K562 (cell line): Measurements from ENCODE around the gene TLR2. TPM values are rescaled to one million over a fixed set of nuclear protein-coding genes. Genes with fewer than 3 reads are reported as not detected.

Experiments used
- ATAC-seq: fragments of 200-7000 bp; cut with Tn5 transposase; 3 replicates; pipeline ENCODE4 v1.9.1; 2020; ENCODE audit warnings: moderate library complexity
- BruUV-seq: library from RNA; stranded (reverse); fragments of 400-500 nt; replicated peaks from 2 replicates; lab custom pipeline; 2021; lab: Mats Ljungman, UMichigan
- CTCF ChIA-PET: fragments of 300-600 bp; formaldehyde crosslinking; extraction: SDS; loops from one replicate; lab custom pipeline; 2021; ENCODE audit warnings: low intra/inter-chr PET ratio; lab: Yijun Ruan, JAX
- POLR2A ChIA-PET: fragments of 300-600, 350-650 bp; sonication (Branson Sonifier 250); formaldehyde crosslinking; extraction: SDS; loops from one replicate; lab custom pipeline; 2021; ENCODE audit warnings: antibody characterized with exemption, inconsistent platforms; lab: Yijun Ruan, JAX
- DNase-seq, 4 experiments: peaks; one replicate each; pipeline versions ENCODE4 v3.0.0 to v3.0.0-alpha.2; 2011 to 2018; ENCODE audit warnings: low spot score in 3 of 4, mixed read lengths in 3 of 4; ENCODE audit errors: extremely low read depth in 1 of 4
- FAIRE-seq: peaks from 2 replicates; lab custom pipeline; 2011; peaks lifted over from hg19 to GRCh38; lab: Jason Lieb, UNC
- H2AFZ ChIP-seq: 2 replicates; pipeline ENCODE4 v1.6.0; 2011; ENCODE audit warnings: low read depth, low read length, control low read depth, inconsistent platforms
- H3K27ac ChIP-seq: fragments of 200-600 bp; 3 replicates; pipeline ENCODE4 v1.8.0; 2011; ENCODE audit warnings: low read depth, mild to moderate bottlenecking, control low read depth, inconsistent platforms, low read length, moderate library complexity, mixed read lengths; ENCODE audit errors: extremely low read depth
- H3K27me3 ChIP-seq, 2 experiments: fragments of 300-600 bp in 1 of 2; 2 replicates in 1 of 2; 3 replicates in 1 of 2; pipeline versions ENCODE4 v1.6.0 to v1.8.0; 2011; ENCODE audit warnings: inconsistent platforms in 2 of 2, low read length in 2 of 2, mild to moderate bottlenecking in 1 of 2, mixed read lengths in 1 of 2, moderate library complexity in 1 of 2; ENCODE audit not compliant: control insufficient read depth in 2 of 2, insufficient read depth in 2 of 2
- H3K36me3 ChIP-seq: fragments of 300-600 bp; 3 replicates; pipeline ENCODE4 v1.8.0; 2011; ENCODE audit warnings: mild to moderate bottlenecking, low read length, inconsistent platforms; ENCODE audit not compliant: control insufficient read depth, insufficient read depth
- H3K4me1 ChIP-seq, 2 experiments: fragments of 200-600 bp in 1 of 2; replicated peaks in 1 of 2; 2 replicates in 1 of 2; 3 replicates in 1 of 2; pipeline versions ENCODE4 v1.5.1 to v1.8.0; 2011; ENCODE audit warnings: inconsistent platforms in 2 of 2, low read length in 2 of 2, mild to moderate bottlenecking in 1 of 2, mixed read lengths in 1 of 2, moderate library complexity in 1 of 2; ENCODE audit not compliant: control insufficient read depth in 2 of 2, insufficient read depth in 2 of 2
- H3K4me2 ChIP-seq: 2 replicates; pipeline ENCODE4 v1.6.1; 2011; ENCODE audit warnings: low read length, control low read depth, inconsistent platforms, mixed read lengths; ENCODE audit not compliant: insufficient read depth
- H3K4me3 ChIP-seq: fragments of 200-600 bp; sonication (generic), shearing (Covaris generic); 2 replicates; pipeline ENCODE4 v1.5.1; 2016; ENCODE audit warnings: control low read depth, inconsistent platforms
- H3K79me2 ChIP-seq: fragments of 200-600 bp; 3 replicates; pipeline ENCODE4 v1.8.0; 2011; ENCODE audit warnings: low read length, inconsistent platforms; ENCODE audit not compliant: control insufficient read depth, insufficient read depth
- H3K9ac ChIP-seq, 2 experiments: 2 replicates each; pipeline versions ENCODE4 v1.6.0 to v1.6.1; 2011; ENCODE audit warnings: low read depth in 2 of 2, low read length in 2 of 2, control low read depth in 1 of 2, inconsistent platforms in 1 of 2, mild to moderate bottlenecking in 1 of 2, mixed read lengths in 1 of 2; ENCODE audit not compliant: insufficient read depth in 1 of 2
- H3K9me1 ChIP-seq: one replicate; pipeline ENCODE4 v1.6.0; 2011; ENCODE audit warnings: inconsistent platforms, mild to moderate bottlenecking, low read length, moderate library complexity; ENCODE audit not compliant: control insufficient read depth, insufficient read depth
- H3K9me3 ChIP-seq: replicated peaks from 2 replicates; pipeline ENCODE4 v1.5.1; 2011; ENCODE audit warnings: low read depth, low read length, inconsistent platforms; ENCODE audit not compliant: control insufficient read depth, insufficient read depth
- H4K20me1 ChIP-seq: replicated peaks from 2 replicates; pipeline ENCODE4 v1.6.1; 2011; ENCODE audit warnings: low read length, inconsistent platforms, mixed read lengths; ENCODE audit not compliant: control insufficient read depth, insufficient read depth
- NBN ChIP-seq: fragments of 450-650 bp; IDR thresholded peaks from 2 replicates; pipeline ENCODE4 v1.6.1; 2016; ENCODE audit warnings: low read depth, mild to moderate bottlenecking
- RFX5 ChIP-seq: IDR thresholded peaks from 2 replicates; pipeline ENCODE4 v1.6.1; 2011; ENCODE audit warnings: low read depth, mild to moderate bottlenecking, improper control_type of control experiment, low read length
- SMARCB1 ChIP-seq: IDR thresholded peaks from 2 replicates; pipeline ENCODE4 v1.6.1; 2011; ENCODE audit warnings: improper control_type of control experiment, low read depth; ENCODE audit not compliant: insufficient read length
- STAT5A ChIP-seq: IDR thresholded peaks from 2 replicates; pipeline ENCODE4 v1.6.1; 2012; ENCODE audit warnings: low read length, inconsistent platforms, borderline replicate concordance
- ZKSCAN8 ChIP-seq: fragments of 200-800 bp; sonication (Bioruptor generic); IDR thresholded peaks from 2 replicates; pipeline ENCODE4 v1.6.1; 2016; ENCODE audit warnings: missing genetic modification characterization, missing compliant biosample characterization
- WGBS: fragments of 100-300 bp; shearing (Covaris generic); methylation state at CpG from one replicate; pipeline ENCODE4 v1.1.6; 2016; ENCODE audit warnings: low coverage, mixed read lengths; ENCODE audit not compliant: insufficient coverage; ENCODE audit errors: missing lambda C conversion rate; 5-methylcytosine and 5-hydroxymethylcytosine counted together
- in situ Hi-C: fragments of 300-500 bp; cut with MboI; formaldehyde crosslinking; loops from 4 replicates; pipeline ENCODE4 v1.15.0; 2018; ENCODE audit warnings: inconsistent platforms, mixed read lengths
- intact Hi-C: fragments of 100-400 bp; cut with micrococcal nuclease; formaldehyde crosslinking; loops from 2 replicates; pipeline ENCODE4 v1.14.2; 2022
- polyA plus RNA-seq, 8 experiments: library from polyadenylated mRNA; depleted of rRNA in 4 of 8; stranded (reverse) in 5 of 8; unstranded in 3 of 8; fragments of >200 nt; fragmentation: Nextera tagmentation in 2 of 8; fragmentation: Illumina TruSeq in 1 of 8; extraction: Ambion mirVana in 2 of 8; extraction: Trizol in 1 of 8; gene quantifications; 2 replicates each; pipeline versions ENCODE4 v1.2.1 to v1.2.3, GENCODE V29; 2011 to 2014; ENCODE audit warnings: inconsistent platforms in 1 of 8, missing spikeins in 1 of 8
- total RNA-seq, 7 experiments: library from RNA; depleted of rRNA in 6 of 7; stranded (reverse); fragments of >200 nt in 6 of 7; fragmentation: Illumina TruSeq in 2 of 7; extraction: Trizol in 2 of 7; gene quantifications; 2 replicates each; pipeline versions ENCODE4 v1.2.1 to v1.2.3, GENCODE V29; 2011 to 2021; ENCODE audit warnings: low replicate concordance in 1 of 7
- TF ChIP-seq, protein P1 (sequence below): fragments of 250-450 bp; sonication (Bioruptor Pico); IDR thresholded peaks from 2 replicates; pipeline ENCODE4 v1.5.1; 2021; ENCODE audit warnings: mild to moderate bottlenecking
- TF ChIP-seq, protein P2 (sequence below): fragments of 450-650 bp; IDR thresholded peaks from 2 replicates; pipeline ENCODE4 v1.6.1; 2016; ENCODE audit warnings: antibody characterized with exemption
- TF ChIP-seq, protein P3 (sequence below): sonication (generic); formaldehyde crosslinking; IDR thresholded peaks from 2 replicates; pipeline ENCODE4 v1.8.0; 2022; ENCODE audit warnings: mild to moderate bottlenecking, missing genetic modification reagents, borderline replicate concordance
- TF ChIP-seq, protein P4 (sequence below), 2 experiments: fragments of 450-650 bp; formaldehyde crosslinking in 1 of 2; IDR thresholded peaks; 2 replicates each; pipeline versions ENCODE4 v1.4.0 to v1.6.1; 2014 to 2020; ENCODE audit warnings: mild to moderate bottlenecking in 2 of 2, borderline replicate concordance in 1 of 2, low read depth in 1 of 2

Gene TLR2
- total and polyA plus RNA-seq, 9 of the 15 experiments (the other 6 are each of a cell fraction or from before 2014, with no cell fraction given), result 0.09 to 0.11 TPM; not detected in 7

DNA sequence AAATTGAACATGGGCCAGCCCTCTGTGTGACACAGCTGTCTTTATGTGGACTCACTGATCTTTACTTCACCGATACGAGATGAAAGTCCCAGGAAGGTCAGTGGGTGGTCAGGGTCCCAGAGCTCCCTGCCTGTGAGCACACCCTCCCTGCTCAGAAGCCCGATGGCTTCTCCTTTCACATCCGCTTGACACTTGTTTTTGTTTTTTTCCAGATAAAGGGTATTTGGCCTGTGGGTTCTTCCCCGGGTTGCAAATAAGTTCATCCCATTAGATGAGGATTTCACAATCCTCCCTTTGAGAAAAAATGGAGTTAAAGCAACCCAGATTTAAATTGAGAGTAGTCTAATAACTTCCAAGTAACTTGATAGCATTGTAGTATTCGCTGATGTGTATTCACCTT, 48.2 kb upstream of the TLR2 start:
- FAIRE-seq, result no peak
- Histone ChIP-seq H2AFZ (no peak overlapping the region), H3K9me1 (no peaks in the 10 kb centered on the region), H3K27ac (no peak overlapping the region), H3K9ac (no peak overlapping the region), H3K27me3 (no peaks in the 10 kb centered on the region), H3K4me3 (no peak overlapping the region), H3K9me3 (no peaks in the 10 kb centered on the region), H3K4me1 (peaks cover 0 to 7% of the 10 kb centered on the region in 2 experiments; a peak in 2 of 5 replicates), H3K36me3 (peaks cover 48% of the 10 kb centered on the region), H3K4me2 (no peak overlapping the region), H4K20me1 (no peaks in the 10 kb centered on the region), H3K79me2 (no peaks in the 10 kb centered on the region)
- in situ Hi-C loops, result loop anchor here (10.0 kb wide), 1 partner anchor 781 kb away; no protein-coding TSS in a partner anchor
- POLR2A ChIA-PET, result no interaction called here
- CTCF ChIA-PET, result interaction anchor here (0.5 kb wide), 1 partner anchor 53 kb away, joined by 3 read pairs; no protein-coding TSS in a partner anchor
- no peak for DNase-seq
- intact Hi-C loops, result no loop called here
- ATAC-seq, result no peak
- BruUV-seq, result no TSS peak
- 88% methylated on average over 6 of the region's 6 CpGs for WGBS
- TF ChIP-seq STAT5A, result no peak
- no peak for TF ChIP-seq NBN
- TF ChIP-seq, protein P1, sequence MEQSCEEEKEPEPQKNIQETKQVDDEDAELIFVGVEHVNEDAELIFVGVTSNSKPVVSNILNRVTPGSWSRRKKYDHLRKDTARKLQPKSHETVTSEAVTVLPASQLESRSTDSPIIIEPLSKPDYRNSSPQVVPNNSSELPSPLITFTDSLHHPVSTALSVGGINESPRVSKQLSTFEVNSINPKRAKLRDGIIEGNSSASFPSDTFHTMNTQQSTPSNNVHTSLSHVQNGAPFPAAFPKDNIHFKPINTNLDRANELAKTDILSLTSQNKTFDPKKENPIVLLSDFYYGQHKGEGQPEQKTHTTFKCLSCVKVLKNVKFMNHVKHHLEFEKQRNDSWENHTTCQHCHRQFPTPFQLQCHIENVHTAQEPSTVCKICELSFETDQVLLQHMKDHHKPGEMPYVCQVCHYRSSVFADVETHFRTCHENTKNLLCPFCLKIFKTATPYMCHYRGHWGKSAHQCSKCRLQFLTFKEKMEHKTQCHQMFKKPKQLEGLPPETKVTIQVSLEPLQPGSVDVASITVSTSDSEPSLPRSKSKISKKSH (CRISPR knock-in tag), result no peak
- TF ChIP-seq, protein P2, sequence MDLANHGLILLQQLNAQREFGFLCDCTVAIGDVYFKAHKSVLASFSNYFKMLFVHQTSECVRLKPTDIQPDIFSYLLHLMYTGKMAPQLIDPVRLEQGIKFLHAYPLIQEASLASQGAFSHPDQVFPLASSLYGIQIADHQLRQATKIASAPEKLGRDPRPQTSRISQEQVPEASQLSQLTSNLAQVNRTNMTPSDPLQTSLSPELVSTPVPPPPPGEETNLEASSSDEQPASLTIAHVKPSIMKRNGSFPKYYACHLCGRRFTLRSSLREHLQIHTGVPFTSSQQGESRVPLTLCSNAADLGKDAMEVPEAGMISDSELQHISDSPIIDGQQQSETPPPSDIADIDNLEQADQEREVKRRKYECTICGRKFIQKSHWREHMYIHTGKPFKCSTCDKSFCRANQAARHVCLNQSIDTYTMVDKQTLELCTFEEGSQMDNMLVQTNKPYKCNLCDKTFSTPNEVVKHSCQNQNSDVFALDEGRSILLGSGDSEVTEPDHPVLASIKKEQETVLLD, result no peak
- TF ChIP-seq RFX5, result no peak
- no peak for TF ChIP-seq ZKSCAN8 (CRISPR knock-in tag)
- TF ChIP-seq, protein P3, sequence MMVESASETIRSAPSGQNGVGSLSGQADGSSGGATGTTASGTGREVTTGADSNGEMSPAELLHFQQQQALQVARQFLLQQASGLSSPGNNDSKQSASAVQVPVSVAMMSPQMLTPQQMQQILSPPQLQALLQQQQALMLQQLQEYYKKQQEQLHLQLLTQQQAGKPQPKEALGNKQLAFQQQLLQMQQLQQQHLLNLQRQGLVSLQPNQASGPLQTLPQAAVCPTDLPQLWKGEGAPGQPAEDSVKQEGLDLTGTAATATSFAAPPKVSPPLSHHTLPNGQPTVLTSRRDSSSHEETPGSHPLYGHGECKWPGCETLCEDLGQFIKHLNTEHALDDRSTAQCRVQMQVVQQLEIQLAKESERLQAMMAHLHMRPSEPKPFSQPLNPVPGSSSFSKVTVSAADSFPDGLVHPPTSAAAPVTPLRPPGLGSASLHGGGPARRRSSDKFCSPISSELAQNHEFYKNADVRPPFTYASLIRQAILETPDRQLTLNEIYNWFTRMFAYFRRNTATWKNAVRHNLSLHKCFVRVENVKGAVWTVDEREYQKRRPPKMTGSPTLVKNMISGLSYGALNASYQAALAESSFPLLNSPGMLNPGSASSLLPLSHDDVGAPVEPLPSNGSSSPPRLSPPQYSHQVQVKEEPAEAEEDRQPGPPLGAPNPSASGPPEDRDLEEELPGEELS (CRISPR knock-in tag), result no peak
- TF ChIP-seq SMARCB1, result no peak
- TF ChIP-seq, protein P4, sequence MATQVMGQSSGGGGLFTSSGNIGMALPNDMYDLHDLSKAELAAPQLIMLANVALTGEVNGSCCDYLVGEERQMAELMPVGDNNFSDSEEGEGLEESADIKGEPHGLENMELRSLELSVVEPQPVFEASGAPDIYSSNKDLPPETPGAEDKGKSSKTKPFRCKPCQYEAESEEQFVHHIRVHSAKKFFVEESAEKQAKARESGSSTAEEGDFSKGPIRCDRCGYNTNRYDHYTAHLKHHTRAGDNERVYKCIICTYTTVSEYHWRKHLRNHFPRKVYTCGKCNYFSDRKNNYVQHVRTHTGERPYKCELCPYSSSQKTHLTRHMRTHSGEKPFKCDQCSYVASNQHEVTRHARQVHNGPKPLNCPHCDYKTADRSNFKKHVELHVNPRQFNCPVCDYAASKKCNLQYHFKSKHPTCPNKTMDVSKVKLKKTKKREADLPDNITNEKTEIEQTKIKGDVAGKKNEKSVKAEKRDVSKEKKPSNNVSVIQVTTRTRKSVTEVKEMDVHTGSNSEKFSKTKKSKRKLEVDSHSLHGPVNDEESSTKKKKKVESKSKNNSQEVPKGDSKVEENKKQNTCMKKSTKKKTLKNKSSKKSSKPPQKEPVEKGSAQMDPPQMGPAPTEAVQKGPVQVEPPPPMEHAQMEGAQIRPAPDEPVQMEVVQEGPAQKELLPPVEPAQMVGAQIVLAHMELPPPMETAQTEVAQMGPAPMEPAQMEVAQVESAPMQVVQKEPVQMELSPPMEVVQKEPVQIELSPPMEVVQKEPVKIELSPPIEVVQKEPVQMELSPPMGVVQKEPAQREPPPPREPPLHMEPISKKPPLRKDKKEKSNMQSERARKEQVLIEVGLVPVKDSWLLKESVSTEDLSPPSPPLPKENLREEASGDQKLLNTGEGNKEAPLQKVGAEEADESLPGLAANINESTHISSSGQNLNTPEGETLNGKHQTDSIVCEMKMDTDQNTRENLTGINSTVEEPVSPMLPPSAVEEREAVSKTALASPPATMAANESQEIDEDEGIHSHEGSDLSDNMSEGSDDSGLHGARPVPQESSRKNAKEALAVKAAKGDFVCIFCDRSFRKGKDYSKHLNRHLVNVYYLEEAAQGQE (IDR thresholded peaks at IDR 0.05; ENCODE audit: borderline replicate concordance), result no peak
- TF ChIP-seq, protein P4 (CRISPR knock-in tag; IDR thresholded peaks at IDR 0.05; ENCODE audit: low read depth), result no peak
